ENCODE results near the gene HOXB6. TPM values are rescaled to one million over a fixed set of nuclear protein-coding genes. Genes with fewer than 3 reads are reported as not detected.

Gene HOXB6
- total RNA-seq, 4 donors from 2014 or later = 0.54 to 4.2 (median 1.3) TPM

DNA sequence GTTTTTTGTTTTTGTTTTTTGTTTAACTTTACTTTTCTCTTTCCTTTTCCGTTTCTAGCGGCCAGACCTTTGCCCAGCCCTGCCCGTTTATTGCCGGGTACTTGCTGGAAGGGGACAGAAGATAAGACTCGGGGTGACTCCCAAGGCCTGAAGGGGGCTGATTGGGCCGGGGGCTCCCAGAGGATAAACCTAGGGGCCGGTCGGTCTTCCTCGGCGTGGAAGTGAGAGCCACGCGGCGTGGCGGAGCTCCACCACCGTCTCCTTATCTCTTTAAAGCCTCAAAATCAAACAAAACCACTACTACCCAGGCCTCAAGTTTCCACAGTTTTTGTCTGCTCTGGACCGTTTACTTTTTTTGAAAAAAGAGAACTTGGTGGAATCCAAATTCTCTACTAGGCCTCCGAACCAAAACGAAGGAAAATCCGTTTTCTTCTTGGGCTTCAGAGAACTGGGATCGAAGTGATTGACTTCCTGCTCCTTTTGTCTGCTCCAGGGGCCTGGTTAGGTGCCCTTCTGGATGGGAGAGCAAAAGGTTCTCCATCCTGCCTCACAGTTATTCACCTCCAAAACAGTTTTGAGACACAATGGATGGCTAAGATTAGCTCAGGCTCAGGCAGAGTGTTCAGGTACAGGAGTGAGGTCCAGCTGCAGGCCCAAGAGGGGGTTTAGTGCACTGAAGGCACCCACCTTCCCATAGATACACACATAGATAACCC, 29.9 kb upstream of the HOXB6 start:
- Histone ChIP-seq H3K4me1 (peaks cover 4% of the 10 kb centered on the region in 2 donors), H3K9me3 (no peaks in the 10 kb centered on the region), H3K4me3 (replicated peaks in 1 of 3) (no peak overlapping the region), H3K27ac (no peak overlapping the region), H3K36me3 (no peaks in the 10 kb centered on the region), H3K27me3 (peaks cover 73% of the 10 kb centered on the region)
- intact Hi-C loops (cut with DNase I) = no loop called here
- TF ChIP-seq POLR2A (IDR thresholded peaks at IDR 0.05) = no peak
- TF ChIP-seq, protein P1, sequence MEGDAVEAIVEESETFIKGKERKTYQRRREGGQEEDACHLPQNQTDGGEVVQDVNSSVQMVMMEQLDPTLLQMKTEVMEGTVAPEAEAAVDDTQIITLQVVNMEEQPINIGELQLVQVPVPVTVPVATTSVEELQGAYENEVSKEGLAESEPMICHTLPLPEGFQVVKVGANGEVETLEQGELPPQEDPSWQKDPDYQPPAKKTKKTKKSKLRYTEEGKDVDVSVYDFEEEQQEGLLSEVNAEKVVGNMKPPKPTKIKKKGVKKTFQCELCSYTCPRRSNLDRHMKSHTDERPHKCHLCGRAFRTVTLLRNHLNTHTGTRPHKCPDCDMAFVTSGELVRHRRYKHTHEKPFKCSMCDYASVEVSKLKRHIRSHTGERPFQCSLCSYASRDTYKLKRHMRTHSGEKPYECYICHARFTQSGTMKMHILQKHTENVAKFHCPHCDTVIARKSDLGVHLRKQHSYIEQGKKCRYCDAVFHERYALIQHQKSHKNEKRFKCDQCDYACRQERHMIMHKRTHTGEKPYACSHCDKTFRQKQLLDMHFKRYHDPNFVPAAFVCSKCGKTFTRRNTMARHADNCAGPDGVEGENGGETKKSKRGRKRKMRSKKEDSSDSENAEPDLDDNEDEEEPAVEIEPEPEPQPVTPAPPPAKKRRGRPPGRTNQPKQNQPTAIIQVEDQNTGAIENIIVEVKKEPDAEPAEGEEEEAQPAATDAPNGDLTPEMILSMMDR (IDR thresholded peaks at IDR 0.05) = no peak
- DNase-seq = no peak
- WGBS, 2 donors = 20 to 31% methylated on average over 20 of the region's 20 CpGs

DNA sequence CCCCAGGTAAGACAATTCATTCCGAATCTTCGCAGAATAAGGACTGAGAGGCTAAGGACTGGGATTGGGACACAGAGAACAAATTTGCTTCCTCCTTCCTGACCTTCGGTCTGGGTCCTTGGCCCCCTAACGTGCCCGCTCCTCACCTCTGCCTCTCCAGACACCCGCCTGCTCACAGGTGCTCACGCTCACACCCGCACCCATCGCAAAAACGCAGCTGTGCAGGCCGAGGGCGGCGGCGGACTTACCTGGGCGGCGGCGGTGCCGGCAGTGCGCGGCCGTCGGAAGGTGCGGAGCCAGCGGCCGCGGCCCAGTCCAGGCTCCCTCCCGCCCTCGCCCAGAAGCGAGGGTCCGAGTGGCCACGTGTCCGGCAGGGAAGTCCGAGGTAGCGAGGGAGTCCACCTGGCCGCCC, 28.5 kb upstream of the HOXB6 start:
- 12 to 23% methylated on average over 4 to 15 of the region's 35 CpGs for WGBS, 2 donors
- TF ChIP-seq POLR2A (IDR thresholded peaks at IDR 0.05) = no peak
- TF ChIP-seq, protein P1 (IDR thresholded peaks at IDR 0.05) = no peak
- Histone ChIP-seq H3K4me3 (replicated peaks in 1 of 3) (no peak overlapping the region), H3K36me3 (no peaks in the 10 kb centered on the region), H3K27me3 (peaks cover 81% of the 10 kb centered on the region), H3K27ac (no peak overlapping the region), H3K4me1 (peaks cover 4% of the 10 kb centered on the region in 2 donors), H3K9me3 (no peaks in the 10 kb centered on the region)
- intact Hi-C loops (cut with DNase I) = no loop called here
- DNase-seq = no peak

DNA sequence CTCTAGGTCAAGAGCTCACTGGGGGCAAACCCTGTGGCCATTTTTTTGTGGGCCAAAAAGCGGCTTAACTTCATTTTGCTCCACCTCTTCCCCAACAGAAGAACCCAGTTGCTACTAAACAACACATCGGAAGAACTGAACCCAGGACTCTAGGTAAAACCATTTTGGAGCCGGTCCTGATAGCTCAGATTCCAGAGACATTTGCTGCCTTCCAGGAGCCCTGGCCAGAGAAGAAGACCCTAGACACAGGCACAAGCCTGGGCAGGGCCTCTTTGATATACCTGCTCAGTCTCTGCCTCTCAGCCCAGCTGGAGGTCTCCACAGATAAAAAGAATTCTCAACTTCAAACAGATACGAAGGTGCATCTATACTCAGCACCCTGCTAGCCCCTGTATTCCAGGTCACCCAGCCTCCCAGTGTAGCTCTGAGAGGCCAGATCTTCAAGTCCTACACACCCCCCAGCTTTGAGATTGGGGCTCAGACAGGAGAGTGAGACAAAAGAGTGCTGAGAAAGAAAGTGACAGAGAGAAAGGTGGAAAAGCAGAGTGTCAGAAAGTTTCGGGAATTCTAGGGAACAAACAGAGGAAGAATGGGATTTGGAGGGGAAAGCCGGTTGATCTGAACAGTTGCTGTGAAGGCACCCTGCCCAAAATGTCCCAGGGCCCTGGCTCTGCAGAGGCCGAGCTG, 27.9 kb upstream of the HOXB6 start:
- H3K4me1 ChIP-seq = peaks cover 4% of the 10 kb centered on the region in 2 donors
- intact Hi-C loops (cut with DNase I) = no loop called here
- no peak for DNase-seq
- H3K4me3 ChIP-seq (replicated peaks in 1 of 3) = no peak overlapping the region
- H3K27me3 ChIP-seq = peaks cover 80% of the 10 kb centered on the region
- no peak overlapping the region for H3K27ac ChIP-seq
- WGBS, 2 donors = 15 to 26% methylated on average over 7 of the region's 7 CpGs
- no peak for TF ChIP-seq POLR2A (IDR thresholded peaks at IDR 0.05)
- TF ChIP-seq, protein P1 (IDR thresholded peaks at IDR 0.05) = no peak
- no peaks in the 10 kb centered on the region for H3K36me3 ChIP-seq
- no peaks in the 10 kb centered on the region for H3K9me3 ChIP-seq

DNA sequence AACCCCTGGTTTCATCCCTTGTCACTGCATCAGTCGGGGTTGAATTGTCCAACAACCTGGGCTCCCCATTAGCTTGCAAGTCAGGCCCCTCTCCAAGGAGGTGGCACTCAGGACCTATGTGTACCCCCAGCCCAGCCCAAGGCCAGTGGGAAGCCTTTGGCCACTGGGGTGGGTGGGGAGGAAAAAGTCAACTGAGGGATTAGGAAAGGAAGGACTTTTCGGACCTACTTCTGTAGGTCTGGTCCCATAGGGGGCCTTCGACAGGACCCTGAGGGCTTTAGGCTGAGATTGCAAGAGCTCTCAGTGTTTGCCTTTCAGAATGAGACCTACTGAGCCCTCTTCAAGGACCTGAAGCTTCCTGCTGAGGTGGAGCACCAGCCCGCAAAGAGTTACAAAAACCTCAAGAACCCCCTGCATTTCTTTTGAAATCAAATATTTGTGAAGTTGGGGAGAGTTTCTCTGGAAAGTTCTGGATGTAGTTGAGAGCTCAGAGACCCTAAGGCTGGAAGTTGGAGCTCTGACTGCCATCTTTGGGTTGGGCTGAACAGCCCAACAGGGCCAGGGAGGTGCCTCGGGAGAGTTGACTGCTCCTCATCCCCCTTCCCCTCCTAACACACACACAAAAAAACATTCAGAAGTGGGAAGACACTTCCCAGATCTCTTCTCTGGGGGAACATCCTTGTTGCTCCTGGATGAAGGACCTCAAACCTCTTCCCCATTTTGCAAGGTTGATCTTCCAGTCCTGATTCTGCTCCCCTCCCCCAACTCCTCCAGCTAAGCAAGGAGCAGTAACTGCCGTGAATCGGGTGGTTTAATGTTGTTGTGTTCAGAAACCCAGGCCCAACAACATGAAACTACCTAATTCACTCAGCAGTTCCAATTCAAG, 27.1 kb upstream of the HOXB6 start:
- peaks cover 4% of the 10 kb centered on the region in 2 donors for H3K4me1 ChIP-seq

More for the DNA sequence above, 27.1 kb upstream of the HOXB6 start:
- H3K9me3 ChIP-seq = no peaks in the 10 kb centered on the region
- no peak overlapping the region for H3K4me3 ChIP-seq (replicated peaks in 1 of 3)
- no peaks in the 10 kb centered on the region for H3K36me3 ChIP-seq
- peaks cover 80% of the 10 kb centered on the region for H3K27me3 ChIP-seq
- intact Hi-C loops (cut with DNase I) = no loop called here
- no peak for DNase-seq
- whole genome bisulfite sequencing, 2 donors = 17 to 22% methylated on average over 7 of the region's 7 CpGs
- TF ChIP-seq POLR2A (IDR thresholded peaks at IDR 0.05) = no peak
- TF ChIP-seq, protein P1 (IDR thresholded peaks at IDR 0.05) = no peak
- H3K27ac ChIP-seq = no peak overlapping the region

Data from thyroid gland (tissue), 4 donors.